Measurements from ENCODE around the gene ICAM4.

Gene ICAM4

DNA sequence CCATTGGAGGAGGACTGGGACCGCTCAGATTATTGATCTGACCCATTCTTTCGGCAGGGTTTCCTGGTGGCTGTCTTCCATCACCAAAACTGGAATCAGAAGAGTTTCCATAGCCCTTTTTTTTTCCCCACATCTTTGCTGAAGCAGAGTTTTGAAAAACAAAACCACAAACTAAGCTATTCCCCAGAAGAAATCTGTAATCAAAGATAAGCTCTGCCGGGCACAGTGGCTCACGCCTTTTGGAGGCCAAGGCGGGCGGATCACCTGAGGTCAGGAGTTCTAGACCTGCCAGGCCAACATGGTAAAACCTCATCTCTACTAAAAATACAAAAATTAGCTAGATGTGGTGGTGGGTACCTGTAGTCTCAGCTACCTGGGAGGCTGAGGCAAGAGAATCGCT, 20.0 kb upstream of the ICAM4 start:
- ChIA-PET POLR2A (ENCODE audit: low non-redundant PET) (no interaction called here), CTCF (interaction anchor here (0.6 to 1.1 kb wide), 3 partner anchors 40 to 140 kb away, joined by 3 to 4 read pairs (median 4); no protein-coding TSS in a partner anchor)
- no peak for DNase-seq (ENCODE audit: low spot score)
- TF ChIP-seq, protein P1, sequence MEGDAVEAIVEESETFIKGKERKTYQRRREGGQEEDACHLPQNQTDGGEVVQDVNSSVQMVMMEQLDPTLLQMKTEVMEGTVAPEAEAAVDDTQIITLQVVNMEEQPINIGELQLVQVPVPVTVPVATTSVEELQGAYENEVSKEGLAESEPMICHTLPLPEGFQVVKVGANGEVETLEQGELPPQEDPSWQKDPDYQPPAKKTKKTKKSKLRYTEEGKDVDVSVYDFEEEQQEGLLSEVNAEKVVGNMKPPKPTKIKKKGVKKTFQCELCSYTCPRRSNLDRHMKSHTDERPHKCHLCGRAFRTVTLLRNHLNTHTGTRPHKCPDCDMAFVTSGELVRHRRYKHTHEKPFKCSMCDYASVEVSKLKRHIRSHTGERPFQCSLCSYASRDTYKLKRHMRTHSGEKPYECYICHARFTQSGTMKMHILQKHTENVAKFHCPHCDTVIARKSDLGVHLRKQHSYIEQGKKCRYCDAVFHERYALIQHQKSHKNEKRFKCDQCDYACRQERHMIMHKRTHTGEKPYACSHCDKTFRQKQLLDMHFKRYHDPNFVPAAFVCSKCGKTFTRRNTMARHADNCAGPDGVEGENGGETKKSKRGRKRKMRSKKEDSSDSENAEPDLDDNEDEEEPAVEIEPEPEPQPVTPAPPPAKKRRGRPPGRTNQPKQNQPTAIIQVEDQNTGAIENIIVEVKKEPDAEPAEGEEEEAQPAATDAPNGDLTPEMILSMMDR (conservative IDR thresholded peaks at IDR 0.05; ENCODE audit: low read depth), result no peak
- H3K27ac ChIP-seq, result no peak overlapping the region

- ChIA-PET POLR2A (ENCODE audit: low non-redundant PET) (no interaction called here), CTCF (interaction anchor here (0.6 to 0.8 kb wide), 6 partner anchors 21 to 123 kb away, joined by 3 to 4 read pairs (median 3); no protein-coding TSS in a partner anchor)
- TF ChIP-seq, protein P1 (conservative IDR thresholded peaks at IDR 0.05; ENCODE audit: low read depth), result no peak
- DNase-seq (ENCODE audit: low spot score), result no peak
- H3K27ac ChIP-seq, result no peak overlapping the region
Measured at GRCh38 chr19:10268071-10268470, 18.7 kb upstream of the ICAM4 start.

DNA sequence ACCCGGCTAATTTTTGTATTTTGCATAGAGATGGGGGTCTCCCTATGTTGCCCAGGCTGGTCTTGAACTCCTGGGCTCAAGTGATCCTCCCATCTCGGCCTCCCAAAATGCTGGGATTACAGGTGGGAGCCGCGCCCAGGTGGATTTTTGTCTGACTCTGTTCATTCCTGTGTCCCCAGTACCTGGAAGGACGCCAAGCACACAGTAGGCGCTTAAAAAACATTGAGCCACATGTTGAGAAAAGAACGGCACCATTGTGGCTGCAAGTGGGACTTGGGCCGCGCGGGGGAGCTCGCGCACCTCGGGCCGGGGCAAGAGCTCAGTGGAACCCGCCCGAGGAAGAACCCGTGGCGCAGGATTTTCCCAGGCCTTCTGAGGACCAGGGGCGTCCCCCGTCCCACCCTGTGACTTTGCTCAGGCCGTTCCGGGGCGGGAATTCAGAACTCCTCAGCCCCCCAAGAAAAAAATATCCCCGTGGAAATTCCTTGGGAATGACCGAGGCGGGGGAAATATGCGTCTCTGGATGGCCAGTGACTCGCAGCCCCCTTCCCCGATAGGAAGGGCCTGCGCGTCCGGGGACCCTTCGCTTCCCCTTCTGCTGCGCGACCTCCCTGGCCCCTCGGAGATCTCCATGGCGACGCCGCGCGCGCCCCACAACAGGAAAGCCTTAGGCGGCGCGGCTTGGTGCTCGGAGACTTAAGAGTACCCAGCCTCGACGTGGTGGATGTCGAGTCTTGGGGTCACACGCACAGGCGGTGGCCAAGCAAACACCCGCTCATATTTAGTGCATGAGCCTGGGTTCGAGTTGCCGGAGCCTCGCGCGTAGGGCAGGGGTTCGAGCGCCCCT, 17.2 kb upstream of the ICAM4 start:
- TF ChIP-seq, protein P1 (conservative IDR thresholded peaks at IDR 0.05; ENCODE audit: low read depth), result peak; percentile 96
- CTCF ChIA-PET, result interaction anchor here (0.6 to 3.0 kb wide), 17 partner anchors 8 to 251 kb away, joined by 3 to 33 read pairs (median 3); partner anchors contain the start of genes ICAM5 and RAVER1
- peak; percentile 69 for DNase-seq (ENCODE audit: low spot score)
- POLR2A ChIA-PET (ENCODE audit: low non-redundant PET), result interaction anchor here (1.0 kb wide), 1 partner anchor 119 kb away, joined by 6 read pairs; no protein-coding TSS in a partner anchor
- H3K27ac ChIP-seq, result no peak overlapping the region

DNA sequence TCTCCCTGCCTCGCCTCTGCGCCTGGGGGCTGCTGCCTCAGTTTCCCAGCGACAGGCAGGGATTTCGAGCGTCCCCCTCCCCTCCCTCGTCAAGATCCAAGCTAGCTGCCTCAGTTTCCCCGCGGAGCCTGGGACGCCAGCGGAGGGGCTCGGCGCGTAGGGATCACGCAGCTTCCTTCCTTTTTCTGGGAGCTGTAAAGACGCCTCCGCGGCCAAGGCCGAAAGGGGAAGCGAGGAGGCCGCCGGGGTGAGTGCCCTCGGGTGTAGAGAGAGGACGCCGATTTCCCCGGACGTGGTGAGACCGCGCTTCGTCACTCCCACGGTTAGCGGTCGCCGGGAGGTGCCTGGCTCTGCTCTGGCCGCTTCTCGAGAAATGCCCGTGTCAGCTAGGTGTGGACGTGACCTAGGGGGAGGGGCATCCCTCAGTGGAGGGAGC, 16.6 kb upstream of the ICAM4 start:
- ChIA-PET CTCF (interaction anchor here (0.9 to 3.0 kb wide), 8 partner anchors 10 to 121 kb away, joined by 3 to 33 read pairs (median 4); partner anchors contain the start of gene ICAM5), POLR2A (ENCODE audit: low non-redundant PET) (interaction anchor here (0.9 to 1.2 kb wide), 2 partner anchors 10 to 19 kb away, joined by 5 to 15 read pairs; partner anchors contain the start of gene ICAM5)
- TF ChIP-seq, protein P1 (conservative IDR thresholded peaks at IDR 0.05; ENCODE audit: low read depth), result no peak
- DNase-seq (ENCODE audit: low spot score), result no peak
- H3K27ac ChIP-seq, result peak overlapping the region; percentile 52

GRCh38 chr19:10270616-10271394, 15.9 kb upstream of the ICAM4 start, which contains the start of gene ICAM1:
TSS of gene ICAM1 (plus strand) at chr19:10271120. CDS start at chr19:10271160, 40 bp downstream.
- TF ChIP-seq, protein P1 (conservative IDR thresholded peaks at IDR 0.05; ENCODE audit: low read depth), result no peak
- CTCF ChIA-PET, result interaction anchor here (0.6 to 3.0 kb wide), 7 partner anchors 11 to 121 kb away, joined by 3 to 33 read pairs (median 5); partner anchors contain the start of gene ICAM5
- peak within 1 kb of the TSS; percentile 52 for H3K27ac ChIP-seq
- peak; percentile 45 for DNase-seq (ENCODE audit: low spot score)
- POLR2A ChIA-PET (ENCODE audit: low non-redundant PET), result interaction anchor here (0.6 to 1.7 kb wide), 5 partner anchors 9 to 210 kb away, joined by 5 to 15 read pairs (median 7); partner anchors contain the start of gene ICAM5
